Measurements from ENCODE around the gene ZNF611. TPM values are rescaled to one million over a fixed set of nuclear protein-coding genes. Genes with fewer than 3 reads are reported as not detected.
A peak's percentile ranks its signal among the peaks of the same experiment; 100 is the strongest.

The ZNF611 gene
- total and polyA plus RNA-seq, 9 of the 15 experiments (the other 6 are each of a cell fraction or from before 2014, with no cell fraction given): 3.7 to 29.6 (median 12.8) TPM

DNA sequence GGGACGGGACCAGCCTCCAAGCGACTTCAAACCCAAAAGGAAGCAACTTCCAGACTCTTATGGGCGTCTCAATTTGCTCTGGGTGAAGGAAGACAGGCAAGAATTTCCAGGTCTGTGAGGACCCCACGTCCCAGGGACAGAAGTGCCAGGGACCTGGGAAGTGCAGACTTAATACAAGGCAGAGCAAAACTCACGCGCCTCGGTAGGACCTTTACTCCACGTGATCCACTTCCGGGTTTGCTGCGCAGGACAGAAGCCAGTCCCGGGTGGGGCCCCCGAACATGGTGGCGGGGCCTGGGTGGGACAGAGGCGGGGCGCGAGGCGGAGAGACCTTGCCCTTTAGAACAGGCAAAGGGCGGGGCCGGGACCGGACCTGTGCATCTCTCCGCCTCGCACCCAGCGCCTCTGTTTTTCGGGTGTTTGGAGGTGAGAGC lies 9.3 kb downstream of the ZNF611 start:
- Histone ChIP-seq H3K4me1 (replicated peaks in 1 of 2; ENCODE audit: control insufficient read depth in 2 of 2, insufficient read depth in 2 of 2, low read length in 2 of 2) (peaks cover 30 to 38% of the 10 kb centered on the region in 2 experiments), H3K9me3 (replicated peaks; ENCODE audit: control insufficient read depth, insufficient read depth, low read depth, low read length) (no peaks in the 10 kb centered on the region; the same call in none of the 2 replicates), H2AFZ (ENCODE audit: low read depth, low read length) (peak overlapping the region; percentile 82), H3K36me3 (ENCODE audit: control insufficient read depth, insufficient read depth, low read length) (peaks cover 40% of the 10 kb centered on the region), H3K27me3 (ENCODE audit: control insufficient read depth in 2 of 2, insufficient read depth in 2 of 2, low read length in 2 of 2) (no peaks in the 10 kb centered on the region), H3K27ac (ENCODE audit: extremely low read depth, low read depth, low read length) (peak overlapping the region; percentile 90), H3K4me2 (ENCODE audit: insufficient read depth, low read length) (peak overlapping the region; percentile 80), H4K20me1 (replicated peaks; ENCODE audit: control insufficient read depth, insufficient read depth, low read length) (no peaks in the 10 kb centered on the region), H3K9ac (ENCODE audit: insufficient read depth in 1 of 2, low read depth in 2 of 2, low read length in 2 of 2) (peak overlapping the region; percentile 87 to 95), H3K79me2 (ENCODE audit: control insufficient read depth, insufficient read depth, low read length) (peaks cover 49% of the 10 kb centered on the region), H3K9me1 (ENCODE audit: control insufficient read depth, insufficient read depth, low read length) (no peaks in the 10 kb centered on the region), H3K4me3 (peak overlapping the region; percentile 46)
- in situ Hi-C loops (cut with MboI) (no loop called here), intact Hi-C loops (cut with micrococcal nuclease) (loop anchor here (10.0 kb wide), 1 partner anchor 121 kb away; no protein-coding TSS in a partner anchor)
- CTCF ChIA-PET (ENCODE audit: low intra/inter-chr PET ratio): no interaction called here
- FAIRE-seq (peak; percentile 49), ATAC-seq (peak; percentile 95), DNase-seq (ENCODE audit: extremely low read depth in 1 of 4, low spot score in 3 of 4) (peak; percentile 87 to 94 (median 89))
- WGBS (ENCODE audit: insufficient coverage, low coverage, missing lambda C conversion rate): 3% methylated on average over 24 of the region's 24 CpGs
- POLR2A ChIA-PET: no interaction called here
- TSS peak; percentile 60 for BruUV-seq (replicated peaks)
- TF ChIP-seq, protein P1, sequence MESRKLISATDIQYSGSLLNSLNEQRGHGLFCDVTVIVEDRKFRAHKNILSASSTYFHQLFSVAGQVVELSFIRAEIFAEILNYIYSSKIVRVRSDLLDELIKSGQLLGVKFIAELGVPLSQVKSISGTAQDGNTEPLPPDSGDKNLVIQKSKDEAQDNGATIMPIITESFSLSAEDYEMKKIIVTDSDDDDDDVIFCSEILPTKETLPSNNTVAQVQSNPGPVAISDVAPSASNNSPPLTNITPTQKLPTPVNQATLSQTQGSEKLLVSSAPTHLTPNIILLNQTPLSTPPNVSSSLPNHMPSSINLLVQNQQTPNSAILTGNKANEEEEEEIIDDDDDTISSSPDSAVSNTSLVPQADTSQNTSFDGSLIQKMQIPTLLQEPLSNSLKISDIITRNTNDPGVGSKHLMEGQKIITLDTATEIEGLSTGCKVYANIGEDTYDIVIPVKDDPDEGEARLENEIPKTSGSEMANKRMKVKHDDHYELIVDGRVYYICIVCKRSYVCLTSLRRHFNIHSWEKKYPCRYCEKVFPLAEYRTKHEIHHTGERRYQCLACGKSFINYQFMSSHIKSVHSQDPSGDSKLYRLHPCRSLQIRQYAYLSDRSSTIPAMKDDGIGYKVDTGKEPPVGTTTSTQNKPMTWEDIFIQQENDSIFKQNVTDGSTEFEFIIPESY (CRISPR knock-in tag; IDR thresholded peaks at IDR 0.05): no peak
- TF ChIP-seq PML (IDR thresholded peaks at IDR 0.05; ENCODE audit: low read length) (0 out of 2 replicates have a peak, but pooled peaks have one; percentile 20), YY1 (IDR thresholded peaks at IDR 0.05; ENCODE audit: borderline replicate concordance in 1 of 3, control insufficient read depth in 1 of 3, extremely low read depth in 1 of 3, insufficient read depth in 3 of 3, insufficient read length in 1 of 3, insufficient replicate concordance in 2 of 3, low read depth in 1 of 3, low read length in 2 of 3) (peak in 1 of 3 experiments; percentile 68), FOXK2 (conservative IDR thresholded peaks at IDR 0.05 in 1 of 2, IDR thresholded peaks at IDR 0.05 in 1 of 2; ENCODE audit: low read depth in 2 of 2) (0 out of 4 replicates have a peak, but pooled peaks of 1 of the 2 experiments have one; percentile 25), ELF2 (CRISPR knock-in tag; IDR thresholded peaks at IDR 0.05) (peak; percentile 92), PHB2 (IDR thresholded peaks at IDR 0.05; ENCODE audit: low read depth) (no peak), ZZZ3 (IDR thresholded peaks at IDR 0.05) (no peak), RBFOX2 (IDR thresholded peaks at IDR 0.05; ENCODE audit: low read depth, low read length) (peak; percentile 63), PHF8 (IDR thresholded peaks at IDR 0.05; ENCODE audit: borderline replicate concordance, low read length) (peak; percentile 39; the same call in 1 of the 2 replicates), DMBX1 (CRISPR knock-in tag; IDR thresholded peaks at IDR 0.05; ENCODE audit: borderline replicate concordance) (peak; percentile 17; the same call in 1 of the 2 replicates), SUPT5H (IDR thresholded peaks at IDR 0.05) (0 out of 2 replicates have a peak, but pooled peaks have one; percentile 33), KLF10 (CRISPR knock-in tag; IDR thresholded peaks at IDR 0.05) (no peak), NR2C2 (CRISPR knock-in tag; IDR thresholded peaks at IDR 0.05) (no peak), NR2C2 (tag; IDR thresholded peaks at IDR 0.05) (peak; percentile 34; the same call in 1 of the 2 replicates)
- TF ChIP-seq, protein P2, sequence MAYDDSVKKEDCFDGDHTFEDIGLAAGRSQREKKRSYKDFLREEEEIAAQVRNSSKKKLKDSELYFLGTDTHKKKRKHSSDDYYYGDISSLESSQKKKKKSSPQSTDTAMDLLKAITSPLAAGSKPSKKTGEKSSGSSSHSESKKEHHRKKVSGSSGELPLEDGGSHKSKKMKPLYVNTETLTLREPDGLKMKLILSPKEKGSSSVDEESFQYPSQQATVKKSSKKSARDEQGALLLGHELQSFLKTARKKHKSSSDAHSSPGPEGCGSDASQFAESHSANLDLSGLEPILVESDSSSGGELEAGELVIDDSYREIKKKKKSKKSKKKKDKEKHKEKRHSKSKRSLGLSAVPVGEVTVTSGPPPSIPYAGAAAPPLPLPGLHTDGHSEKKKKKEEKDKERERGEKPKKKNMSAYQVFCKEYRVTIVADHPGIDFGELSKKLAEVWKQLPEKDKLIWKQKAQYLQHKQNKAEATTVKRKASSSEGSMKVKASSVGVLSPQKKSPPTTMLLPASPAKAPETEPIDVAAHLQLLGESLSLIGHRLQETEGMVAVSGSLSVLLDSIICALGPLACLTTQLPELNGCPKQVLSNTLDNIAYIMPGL (CRISPR knock-in tag; IDR thresholded peaks at IDR 0.05): no peak
- TF ChIP-seq, protein P3, sequence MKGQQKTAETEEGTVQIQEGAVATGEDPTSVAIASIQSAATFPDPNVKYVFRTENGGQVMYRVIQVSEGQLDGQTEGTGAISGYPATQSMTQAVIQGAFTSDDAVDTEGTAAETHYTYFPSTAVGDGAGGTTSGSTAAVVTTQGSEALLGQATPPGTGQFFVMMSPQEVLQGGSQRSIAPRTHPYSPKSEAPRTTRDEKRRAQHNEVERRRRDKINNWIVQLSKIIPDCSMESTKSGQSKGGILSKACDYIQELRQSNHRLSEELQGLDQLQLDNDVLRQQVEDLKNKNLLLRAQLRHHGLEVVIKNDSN (CRISPR knock-in tag; IDR thresholded peaks at IDR 0.05): peak; percentile 93
- TF ChIP-seq, protein P4, sequence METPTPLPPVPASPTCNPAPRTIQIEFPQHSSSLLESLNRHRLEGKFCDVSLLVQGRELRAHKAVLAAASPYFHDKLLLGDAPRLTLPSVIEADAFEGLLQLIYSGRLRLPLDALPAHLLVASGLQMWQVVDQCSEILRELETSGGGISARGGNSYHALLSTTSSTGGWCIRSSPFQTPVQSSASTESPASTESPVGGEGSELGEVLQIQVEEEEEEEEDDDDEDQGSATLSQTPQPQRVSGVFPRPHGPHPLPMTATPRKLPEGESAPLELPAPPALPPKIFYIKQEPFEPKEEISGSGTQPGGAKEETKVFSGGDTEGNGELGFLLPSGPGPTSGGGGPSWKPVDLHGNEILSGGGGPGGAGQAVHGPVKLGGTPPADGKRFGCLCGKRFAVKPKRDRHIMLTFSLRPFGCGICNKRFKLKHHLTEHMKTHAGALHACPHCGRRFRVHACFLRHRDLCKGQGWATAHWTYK (CRISPR knock-in tag; IDR thresholded peaks at IDR 0.05): no peak

Measured in K562 (cell line).